22Rv1 (cell line): ENCODE results near the gene VWF.

Source experiments
- H3K27ac ChIP-seq: fragments of 450-650 bp; 2 replicates; pipeline ENCODE4 v1.5.1; 2017
- ZFX ChIP-seq: fragments of 450-650 bp; IDR thresholded peaks from 2 replicates; pipeline ENCODE4 v1.6.1; 2017; ENCODE audit warnings: antibody characterized with exemption, borderline replicate concordance
- TF ChIP-seq, protein P1 (sequence below): fragments of 450-650 bp; IDR thresholded peaks from 2 replicates; pipeline ENCODE4 v1.5.1; 2017; ENCODE audit warnings: mild to moderate bottlenecking

Gene VWF

DNA sequence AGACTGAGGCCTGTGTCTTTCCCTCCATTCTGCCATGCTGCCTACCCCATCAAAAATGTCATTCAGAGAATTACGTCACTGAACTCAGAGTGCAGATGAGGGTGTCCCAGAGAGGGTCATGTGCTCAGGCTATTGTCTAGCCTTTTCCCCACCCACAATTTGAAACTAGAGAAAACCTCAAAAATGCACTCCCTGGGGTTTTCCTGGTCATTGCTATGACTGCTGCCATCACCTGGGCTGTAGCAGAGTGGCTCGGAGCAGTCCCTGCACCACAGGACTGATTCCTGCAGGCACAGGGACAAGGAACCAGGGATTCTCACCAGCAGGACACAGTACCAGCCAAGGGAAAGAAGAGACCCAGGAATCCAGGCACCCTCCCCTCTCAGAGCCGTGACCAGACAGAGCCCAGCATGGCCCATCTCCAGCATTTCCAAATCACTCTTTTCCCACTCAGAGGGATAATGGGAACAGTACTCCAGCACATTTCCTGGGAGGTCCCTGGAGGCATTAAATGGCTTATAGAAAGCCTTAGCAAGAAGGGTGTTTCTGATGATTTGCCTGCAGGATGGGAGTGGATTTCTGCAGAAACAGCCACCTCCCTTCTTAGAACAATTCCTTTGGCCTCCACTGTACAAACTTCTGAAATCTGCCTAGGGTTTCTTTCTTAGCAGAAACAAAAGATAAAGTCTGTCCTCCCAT lies 45.9 kb downstream of the VWF start:
- no peak overlapping the region for H3K27ac ChIP-seq
- TF ChIP-seq ZFX = no peak
- TF ChIP-seq, protein P1, sequence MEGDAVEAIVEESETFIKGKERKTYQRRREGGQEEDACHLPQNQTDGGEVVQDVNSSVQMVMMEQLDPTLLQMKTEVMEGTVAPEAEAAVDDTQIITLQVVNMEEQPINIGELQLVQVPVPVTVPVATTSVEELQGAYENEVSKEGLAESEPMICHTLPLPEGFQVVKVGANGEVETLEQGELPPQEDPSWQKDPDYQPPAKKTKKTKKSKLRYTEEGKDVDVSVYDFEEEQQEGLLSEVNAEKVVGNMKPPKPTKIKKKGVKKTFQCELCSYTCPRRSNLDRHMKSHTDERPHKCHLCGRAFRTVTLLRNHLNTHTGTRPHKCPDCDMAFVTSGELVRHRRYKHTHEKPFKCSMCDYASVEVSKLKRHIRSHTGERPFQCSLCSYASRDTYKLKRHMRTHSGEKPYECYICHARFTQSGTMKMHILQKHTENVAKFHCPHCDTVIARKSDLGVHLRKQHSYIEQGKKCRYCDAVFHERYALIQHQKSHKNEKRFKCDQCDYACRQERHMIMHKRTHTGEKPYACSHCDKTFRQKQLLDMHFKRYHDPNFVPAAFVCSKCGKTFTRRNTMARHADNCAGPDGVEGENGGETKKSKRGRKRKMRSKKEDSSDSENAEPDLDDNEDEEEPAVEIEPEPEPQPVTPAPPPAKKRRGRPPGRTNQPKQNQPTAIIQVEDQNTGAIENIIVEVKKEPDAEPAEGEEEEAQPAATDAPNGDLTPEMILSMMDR = no peak

DNA sequence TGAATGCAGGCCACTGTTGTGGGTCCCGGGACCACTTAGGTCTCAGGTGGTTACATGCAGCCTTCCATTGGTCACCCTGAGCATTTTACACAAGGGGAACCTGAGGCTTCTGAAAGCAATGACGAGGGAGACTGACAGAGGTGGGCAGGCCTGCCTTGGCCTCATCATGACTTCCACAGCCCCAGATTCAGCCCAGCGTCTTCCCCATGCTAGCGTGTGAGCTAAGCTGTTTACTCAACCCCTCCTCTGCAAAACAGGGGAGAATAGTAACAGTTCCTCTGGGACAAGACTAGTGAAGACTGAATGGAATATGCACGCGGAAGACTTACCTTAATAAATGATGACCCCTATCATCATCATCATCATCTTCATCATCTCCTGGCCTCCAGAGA lies 46.8 kb downstream of the VWF start:
- TF ChIP-seq, protein P1 = no peak
- TF ChIP-seq ZFX = no peak
- H3K27ac ChIP-seq = no peak overlapping the region

DNA sequence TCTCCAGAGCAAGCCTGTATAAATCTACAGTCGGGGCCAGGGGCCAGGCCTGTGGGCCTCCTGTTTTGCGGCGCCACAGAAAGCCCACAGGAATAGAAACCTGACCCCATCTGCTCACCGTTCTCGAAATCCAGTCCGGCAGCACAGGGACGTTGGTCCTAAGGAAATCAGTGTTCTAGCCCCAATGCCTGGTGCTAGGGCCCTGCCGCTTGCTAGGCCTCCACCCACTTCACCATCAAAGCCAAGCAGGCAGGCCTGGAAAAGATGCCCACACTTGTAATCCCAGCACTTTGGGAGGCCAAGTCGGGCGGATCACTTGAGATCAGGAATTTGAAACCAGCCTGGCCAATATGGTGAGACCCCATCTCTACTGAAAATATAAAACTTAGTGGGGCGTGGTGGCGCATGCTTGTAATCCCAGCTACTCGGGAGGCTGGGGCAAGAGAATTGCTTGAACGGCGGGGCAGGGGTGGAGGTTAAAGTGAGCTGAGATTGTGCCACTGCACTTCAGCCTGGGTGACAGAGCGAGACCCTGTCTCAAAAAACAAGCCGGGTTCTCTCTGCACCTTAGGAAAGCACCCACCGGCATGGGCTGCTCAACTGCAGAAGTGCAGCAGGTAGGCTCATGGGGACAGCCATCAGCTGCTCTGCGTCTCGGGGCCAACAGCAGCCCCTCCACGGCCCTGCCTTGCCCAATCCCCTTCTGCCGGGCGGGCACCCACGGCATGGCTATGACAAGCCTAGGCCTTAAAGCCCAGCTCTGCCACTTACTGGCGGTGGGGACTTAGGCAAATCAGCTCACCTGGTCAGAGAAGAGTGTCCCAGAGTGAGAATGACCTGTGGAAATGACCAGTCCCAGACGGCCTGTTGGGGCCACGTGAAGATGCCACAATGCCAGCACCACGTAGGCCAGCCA lies 47.4 kb downstream of the VWF start:
- TF ChIP-seq, protein P1 = no peak
- no peak for TF ChIP-seq ZFX
- H3K27ac ChIP-seq = no peak overlapping the region

- TF ChIP-seq, protein P1 = no peak
- TF ChIP-seq ZFX = no peak
- no peak overlapping the region for H3K27ac ChIP-seq
Observed at GRCh38 chr12:6076346-6076745, 48.1 kb downstream of the VWF start.

DNA sequence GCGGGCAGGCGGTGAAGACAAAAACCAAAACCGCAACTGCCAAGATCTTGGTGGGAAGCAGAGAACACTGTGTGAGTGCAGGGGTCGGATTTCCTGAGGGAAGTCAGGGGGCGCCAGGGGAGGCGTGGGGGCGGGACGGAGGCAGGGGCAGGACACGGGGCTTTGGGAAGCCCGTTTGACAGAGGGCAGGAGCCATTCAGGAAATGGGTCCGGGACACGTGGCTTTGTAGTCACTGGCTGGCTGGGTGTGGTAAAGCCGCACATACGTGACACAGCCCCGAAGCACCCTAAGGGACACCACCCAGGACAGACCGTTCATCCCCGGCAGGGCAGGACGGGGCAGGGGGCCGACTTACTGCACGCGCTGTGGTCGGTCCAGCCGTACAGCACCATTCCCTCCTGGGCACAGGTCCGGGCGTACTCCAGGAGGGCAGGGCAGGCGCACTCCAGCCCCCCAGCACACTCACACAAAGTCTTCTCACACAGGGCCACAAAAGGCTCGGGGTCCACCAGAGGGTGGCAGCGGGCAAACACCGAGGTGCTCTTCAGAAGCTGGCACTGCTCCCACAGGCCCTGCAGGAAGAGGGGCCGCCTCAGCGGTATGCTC lies 49.4 kb downstream of the VWF start:
- no peak overlapping the region for H3K27ac ChIP-seq
- TF ChIP-seq, protein P1 = no peak
- TF ChIP-seq ZFX = no peak

GRCh38 chr12:6074427-6074826 lies 50.0 kb downstream of the VWF start:
- no peak overlapping the region for H3K27ac ChIP-seq
- no peak for TF ChIP-seq ZFX
- TF ChIP-seq, protein P1 = no peak
